Neural cell (in vitro differentiated cells): ENCODE data around the gene OR8A1. TPM values are rescaled to one million over a fixed set of nuclear protein-coding genes. Genes with fewer than 3 reads are reported as not detected.

Experiments
- H2AFZ ChIP-seq: fragments of 200-600, 300-800 bp; sonication (generic), shearing (Covaris generic); 2 replicates; pipeline ENCODE4 v1.6.0; 2014; ENCODE audit warnings: low read depth, mild to moderate bottlenecking, antibody characterized with exemption, low read length, moderate library complexity
- H3F3A ChIP-seq: fragments of 200-600 bp; shearing (Covaris generic); 2 replicates; pipeline ENCODE4 v1.6.1; 2016; ENCODE audit warnings: mild to moderate bottlenecking, moderate library complexity, mixed read lengths, antibody characterized with exemption, low read length; ENCODE audit not compliant: insufficient read depth, poor library complexity, severe bottlenecking
- H3K27ac ChIP-seq: fragments of 200-600, 300-800 bp; sonication (generic), shearing (Covaris generic); 2 replicates; pipeline ENCODE4 v1.5.1; 2014; ENCODE audit warnings: mild to moderate bottlenecking, low read length, moderate library complexity
- H3K27me3 ChIP-seq: fragments of 300-800, 200-600 bp; sonication (generic), shearing (Covaris generic); 2 replicates; pipeline ENCODE4 v1.6.0; 2014; ENCODE audit warnings: mild to moderate bottlenecking, low read depth, low read length, moderate library complexity; ENCODE audit not compliant: insufficient read depth
- H3K36me3 ChIP-seq: fragments of 300-800, 200-600 bp; sonication (generic), shearing (Covaris generic); 2 replicates; pipeline ENCODE4 v1.5.1; 2014; ENCODE audit warnings: mild to moderate bottlenecking, antibody characterized with exemption, low read length, moderate library complexity; ENCODE audit not compliant: insufficient read depth
- H3K4me2 ChIP-seq: fragments of 300-800, 200-600 bp; sonication (generic), shearing (Covaris generic); 2 replicates; pipeline ENCODE4 v1.6.0; 2014; ENCODE audit warnings: mild to moderate bottlenecking, low read length
- H3K4me3 ChIP-seq: fragments of 300-800, 200-600 bp; sonication (generic), shearing (Covaris generic); 2 replicates; pipeline ENCODE4 v1.5.1; 2014; ENCODE audit warnings: mild to moderate bottlenecking, low read length, moderate library complexity
- H3K79me2 ChIP-seq: fragments of 200-600 bp; shearing (Covaris generic); replicated peaks from 2 replicates; pipeline ENCODE4 v1.6.0; 2014; ENCODE audit warnings: mild to moderate bottlenecking, low read length, moderate library complexity; ENCODE audit not compliant: insufficient read depth
- H3K9ac ChIP-seq: fragments of 300-800, 200-600 bp; sonication (generic), shearing (Covaris generic); 2 replicates; pipeline ENCODE4 v1.6.1; 2016; ENCODE audit warnings: mild to moderate bottlenecking, low read length, mixed read lengths
- H3K9me2 ChIP-seq: fragments of 200-600 bp; shearing (Covaris generic); 2 replicates; pipeline ENCODE4 v1.6.1; 2016; ENCODE audit warnings: mild to moderate bottlenecking, low read length, mixed read lengths; ENCODE audit not compliant: insufficient read depth
- H3K9me3 ChIP-seq: fragments of 200-600, 300-800 bp; sonication (generic), shearing (Covaris generic); 2 replicates; pipeline ENCODE4 v1.6.1; 2016; ENCODE audit warnings: mild to moderate bottlenecking, mixed run types, low read length, moderate library complexity, mixed read lengths
- H4K20me1 ChIP-seq: fragments of 200-600 bp; shearing (Covaris generic); 2 replicates; pipeline ENCODE4 v1.6.1; 2016; ENCODE audit warnings: mild to moderate bottlenecking, mixed run types; ENCODE audit not compliant: insufficient read depth
- EP300 ChIP-seq: fragments of 450-650 bp; conservative IDR thresholded peaks from 2 replicates; pipeline ENCODE4 v1.6.1; 2014; ENCODE audit warnings: antibody characterized with exemption, mild to moderate bottlenecking, moderate library complexity; ENCODE audit not compliant: poor library complexity, severe bottlenecking
- EZH2 ChIP-seq: fragments of 200-600, 300-800 bp; shearing (Covaris generic), sonication (generic); IDR thresholded peaks from 2 replicates; pipeline ENCODE4 v1.6.1; 2014; ENCODE audit warnings: antibody characterized with exemption, low read length, borderline replicate concordance, mild to moderate bottlenecking; ENCODE audit not compliant: insufficient read depth, poor library complexity, severe bottlenecking
- MXI1 ChIP-seq: fragments of 450-650 bp; conservative IDR thresholded peaks from 2 replicates; pipeline ENCODE4 v1.6.1; 2014; ENCODE audit warnings: antibody characterized with exemption, mild to moderate bottlenecking; ENCODE audit not compliant: poor library complexity, severe bottlenecking
- POLR2AphosphoS5 ChIP-seq: IDR thresholded peaks from 2 replicates; pipeline ENCODE4 v1.6.1; 2012
- RAD21 ChIP-seq: fragments of 450-650 bp; conservative IDR thresholded peaks from 2 replicates; pipeline ENCODE4 v1.6.1; 2014; ENCODE audit warnings: antibody characterized with exemption, mild to moderate bottlenecking, moderate library complexity
- SMC3 ChIP-seq: fragments of 450-650 bp; conservative IDR thresholded peaks from 2 replicates; pipeline ENCODE4 v1.6.1; 2014; ENCODE audit warnings: antibody characterized with exemption, mild to moderate bottlenecking, moderate library complexity; ENCODE audit not compliant: poor library complexity
- TAF1 ChIP-seq: IDR thresholded peaks from 2 replicates; pipeline ENCODE4 v1.6.1; 2012; ENCODE audit warnings: low read depth
- polyA plus RNA-seq: library from polyadenylated mRNA; depleted of rRNA; stranded (reverse); fragments of >200 nt; gene quantifications from 2 replicates; pipeline ENCODE4 v1.2.3, GENCODE V29; 2014
- TF ChIP-seq, protein P1 (sequence below): fragments of 450-650 bp; IDR thresholded peaks from 2 replicates; pipeline ENCODE4 v1.5.1; 2014; ENCODE audit warnings: antibody characterized with exemption, mild to moderate bottlenecking, moderate library complexity; ENCODE audit not compliant: poor library complexity, severe bottlenecking
- TF ChIP-seq, protein P2 (sequence below): IDR thresholded peaks from 2 replicates; pipeline ENCODE4 v1.6.1; 2012; ENCODE audit warnings: borderline replicate concordance

Gene OR8A1
- polyA plus RNA-seq, 1 donor from 2014 or later: not detected

DNA sequence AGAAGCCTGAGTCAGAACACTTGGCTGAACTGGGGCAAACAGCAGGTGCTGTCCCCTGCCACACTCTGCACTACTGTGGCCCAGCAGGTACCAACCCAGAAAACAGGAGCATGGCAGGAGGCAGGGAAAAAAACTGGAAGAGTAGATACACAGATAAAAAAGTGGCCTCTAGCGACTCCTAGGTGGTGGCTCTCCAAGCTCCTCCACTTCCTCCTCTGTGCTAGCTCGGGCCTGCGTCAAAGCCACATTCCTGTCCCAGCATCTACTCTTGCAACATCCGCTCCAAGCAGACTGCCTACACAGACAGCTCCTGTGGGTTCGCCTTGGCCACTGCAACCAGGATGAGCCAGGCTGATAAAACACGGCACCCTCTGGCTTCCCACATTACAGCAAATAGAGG lies 33.3 kb upstream of the OR8A1 start:
- Histone ChIP-seq H3K9me3 (no peaks in the 10 kb centered on the region), H3K27me3 (no peaks in the 10 kb centered on the region), H3F3A (no peaks in the 10 kb centered on the region), H3K4me3 (no peak overlapping the region), H3K36me3 (no peaks in the 10 kb centered on the region), H4K20me1 (no peaks in the 10 kb centered on the region), H3K9ac (no peak overlapping the region), H3K9me2 (no peaks in the 10 kb centered on the region), H3K79me2 (no peaks in the 10 kb centered on the region), H3K27ac (no peak overlapping the region), H3K4me2 (no peak overlapping the region), H2AFZ (no peak overlapping the region)
- TF ChIP-seq RAD21 (no peak), EZH2 (no peak), EP300 (no peak), SMC3 (no peak), POLR2AphosphoS5 (no peak), MXI1 (no peak), TAF1 (no peak)
- TF ChIP-seq, protein P1, sequence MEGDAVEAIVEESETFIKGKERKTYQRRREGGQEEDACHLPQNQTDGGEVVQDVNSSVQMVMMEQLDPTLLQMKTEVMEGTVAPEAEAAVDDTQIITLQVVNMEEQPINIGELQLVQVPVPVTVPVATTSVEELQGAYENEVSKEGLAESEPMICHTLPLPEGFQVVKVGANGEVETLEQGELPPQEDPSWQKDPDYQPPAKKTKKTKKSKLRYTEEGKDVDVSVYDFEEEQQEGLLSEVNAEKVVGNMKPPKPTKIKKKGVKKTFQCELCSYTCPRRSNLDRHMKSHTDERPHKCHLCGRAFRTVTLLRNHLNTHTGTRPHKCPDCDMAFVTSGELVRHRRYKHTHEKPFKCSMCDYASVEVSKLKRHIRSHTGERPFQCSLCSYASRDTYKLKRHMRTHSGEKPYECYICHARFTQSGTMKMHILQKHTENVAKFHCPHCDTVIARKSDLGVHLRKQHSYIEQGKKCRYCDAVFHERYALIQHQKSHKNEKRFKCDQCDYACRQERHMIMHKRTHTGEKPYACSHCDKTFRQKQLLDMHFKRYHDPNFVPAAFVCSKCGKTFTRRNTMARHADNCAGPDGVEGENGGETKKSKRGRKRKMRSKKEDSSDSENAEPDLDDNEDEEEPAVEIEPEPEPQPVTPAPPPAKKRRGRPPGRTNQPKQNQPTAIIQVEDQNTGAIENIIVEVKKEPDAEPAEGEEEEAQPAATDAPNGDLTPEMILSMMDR: no peak
- TF ChIP-seq, protein P2, sequence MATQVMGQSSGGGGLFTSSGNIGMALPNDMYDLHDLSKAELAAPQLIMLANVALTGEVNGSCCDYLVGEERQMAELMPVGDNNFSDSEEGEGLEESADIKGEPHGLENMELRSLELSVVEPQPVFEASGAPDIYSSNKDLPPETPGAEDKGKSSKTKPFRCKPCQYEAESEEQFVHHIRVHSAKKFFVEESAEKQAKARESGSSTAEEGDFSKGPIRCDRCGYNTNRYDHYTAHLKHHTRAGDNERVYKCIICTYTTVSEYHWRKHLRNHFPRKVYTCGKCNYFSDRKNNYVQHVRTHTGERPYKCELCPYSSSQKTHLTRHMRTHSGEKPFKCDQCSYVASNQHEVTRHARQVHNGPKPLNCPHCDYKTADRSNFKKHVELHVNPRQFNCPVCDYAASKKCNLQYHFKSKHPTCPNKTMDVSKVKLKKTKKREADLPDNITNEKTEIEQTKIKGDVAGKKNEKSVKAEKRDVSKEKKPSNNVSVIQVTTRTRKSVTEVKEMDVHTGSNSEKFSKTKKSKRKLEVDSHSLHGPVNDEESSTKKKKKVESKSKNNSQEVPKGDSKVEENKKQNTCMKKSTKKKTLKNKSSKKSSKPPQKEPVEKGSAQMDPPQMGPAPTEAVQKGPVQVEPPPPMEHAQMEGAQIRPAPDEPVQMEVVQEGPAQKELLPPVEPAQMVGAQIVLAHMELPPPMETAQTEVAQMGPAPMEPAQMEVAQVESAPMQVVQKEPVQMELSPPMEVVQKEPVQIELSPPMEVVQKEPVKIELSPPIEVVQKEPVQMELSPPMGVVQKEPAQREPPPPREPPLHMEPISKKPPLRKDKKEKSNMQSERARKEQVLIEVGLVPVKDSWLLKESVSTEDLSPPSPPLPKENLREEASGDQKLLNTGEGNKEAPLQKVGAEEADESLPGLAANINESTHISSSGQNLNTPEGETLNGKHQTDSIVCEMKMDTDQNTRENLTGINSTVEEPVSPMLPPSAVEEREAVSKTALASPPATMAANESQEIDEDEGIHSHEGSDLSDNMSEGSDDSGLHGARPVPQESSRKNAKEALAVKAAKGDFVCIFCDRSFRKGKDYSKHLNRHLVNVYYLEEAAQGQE: no peak

DNA sequence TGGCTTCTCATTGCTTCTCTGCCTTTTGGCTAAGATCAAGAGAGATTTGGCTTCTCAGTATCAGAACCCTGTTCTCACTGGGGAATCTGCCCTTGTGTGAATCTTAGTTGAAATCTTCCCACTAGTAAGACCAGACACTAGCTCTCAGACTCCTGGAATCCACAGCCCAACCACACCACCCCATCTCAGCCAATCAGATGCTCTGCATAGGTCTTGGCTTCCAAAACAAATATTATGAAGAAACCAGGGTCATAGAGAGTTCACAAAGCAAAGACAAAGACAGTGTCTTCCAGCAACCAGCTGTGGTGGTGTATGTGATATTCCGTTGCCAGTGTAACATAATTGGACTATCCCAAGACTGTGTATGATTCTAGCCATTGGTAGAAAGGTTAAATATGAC lies 31.8 kb upstream of the OR8A1 start:
- no peak overlapping the region for H3K27ac ChIP-seq
- H3K9ac ChIP-seq: no peak overlapping the region
- H2AFZ ChIP-seq: no peak overlapping the region
- no peaks in the 10 kb centered on the region for H3K27me3 ChIP-seq
- no peaks in the 10 kb centered on the region for H3K9me3 ChIP-seq
- no peaks in the 10 kb centered on the region for H3K79me2 ChIP-seq
- no peaks in the 10 kb centered on the region for H3K9me2 ChIP-seq
- H4K20me1 ChIP-seq: no peaks in the 10 kb centered on the region
- no peaks in the 10 kb centered on the region for H3F3A ChIP-seq
- H3K4me2 ChIP-seq: no peak overlapping the region
- H3K36me3 ChIP-seq: no peaks in the 10 kb centered on the region
- H3K4me3 ChIP-seq: no peak overlapping the region
- TF ChIP-seq POLR2AphosphoS5 (no peak), MXI1 (no peak), TAF1 (no peak), RAD21 (no peak), EZH2 (no peak), EP300 (no peak), SMC3 (no peak)
- TF ChIP-seq, protein P1: no peak
- TF ChIP-seq, protein P2: no peak
